ENCODE results near the gene RDX. TPM values are rescaled to one million over a fixed set of nuclear protein-coding genes. Genes with fewer than 3 reads are reported as not detected.

RDX gene
- total RNA-seq, 1 donor from 2014 or later, result 125 TPM

DNA sequence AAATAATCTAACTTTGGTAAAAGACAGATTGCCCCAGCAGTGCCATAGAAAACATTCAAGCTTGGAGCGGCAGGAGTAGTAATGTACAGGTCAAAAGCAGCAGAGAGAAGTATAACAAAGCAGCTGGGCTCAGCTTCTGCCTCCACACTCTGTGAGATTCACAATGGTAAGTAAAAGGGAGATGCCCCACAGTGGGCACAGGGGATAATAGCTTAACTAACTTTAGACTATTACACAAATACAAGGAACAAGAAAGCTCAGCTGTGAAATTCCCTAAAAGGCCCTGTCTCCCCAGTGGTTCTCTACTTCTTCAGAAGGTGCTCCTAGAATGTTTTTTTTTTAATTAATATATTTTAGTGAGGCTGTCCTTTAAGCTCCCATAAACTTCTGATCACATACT lies 28.0 kb downstream of the RDX start:
- intact Hi-C loops (cut with micrococcal nuclease), result no loop called here
- Histone ChIP-seq H3K9me3 (replicated peaks) (no peaks in the 10 kb centered on the region), H3K27ac (replicated peaks) (no peak overlapping the region), H3K36me3 (peaks cover 22% of the 10 kb centered on the region), H3K27me3 (ENCODE audit: low read depth) (no peaks in the 10 kb centered on the region), H3K4me1 (peaks cover 26% of the 10 kb centered on the region), H3K4me3 (no peak overlapping the region)
- TF ChIP-seq, protein P1, sequence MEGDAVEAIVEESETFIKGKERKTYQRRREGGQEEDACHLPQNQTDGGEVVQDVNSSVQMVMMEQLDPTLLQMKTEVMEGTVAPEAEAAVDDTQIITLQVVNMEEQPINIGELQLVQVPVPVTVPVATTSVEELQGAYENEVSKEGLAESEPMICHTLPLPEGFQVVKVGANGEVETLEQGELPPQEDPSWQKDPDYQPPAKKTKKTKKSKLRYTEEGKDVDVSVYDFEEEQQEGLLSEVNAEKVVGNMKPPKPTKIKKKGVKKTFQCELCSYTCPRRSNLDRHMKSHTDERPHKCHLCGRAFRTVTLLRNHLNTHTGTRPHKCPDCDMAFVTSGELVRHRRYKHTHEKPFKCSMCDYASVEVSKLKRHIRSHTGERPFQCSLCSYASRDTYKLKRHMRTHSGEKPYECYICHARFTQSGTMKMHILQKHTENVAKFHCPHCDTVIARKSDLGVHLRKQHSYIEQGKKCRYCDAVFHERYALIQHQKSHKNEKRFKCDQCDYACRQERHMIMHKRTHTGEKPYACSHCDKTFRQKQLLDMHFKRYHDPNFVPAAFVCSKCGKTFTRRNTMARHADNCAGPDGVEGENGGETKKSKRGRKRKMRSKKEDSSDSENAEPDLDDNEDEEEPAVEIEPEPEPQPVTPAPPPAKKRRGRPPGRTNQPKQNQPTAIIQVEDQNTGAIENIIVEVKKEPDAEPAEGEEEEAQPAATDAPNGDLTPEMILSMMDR (IDR thresholded peaks at IDR 0.05; ENCODE audit: borderline replicate concordance), result no peak
- no peak for DNase-seq

DNA sequence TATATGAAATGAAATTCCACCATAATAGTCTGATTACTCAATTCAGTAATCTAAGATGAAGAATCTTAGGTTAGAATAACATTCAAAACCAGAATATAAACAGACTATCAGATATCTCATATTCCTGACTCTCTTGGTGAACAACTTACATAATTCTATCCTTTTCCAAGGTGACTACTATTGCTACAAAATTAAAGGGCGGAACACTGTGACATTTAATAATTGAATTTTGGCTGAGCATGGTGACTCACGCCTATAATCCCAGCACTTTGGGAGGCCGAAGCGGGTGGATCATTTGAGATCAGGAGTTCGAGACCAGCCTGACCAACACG lies 34.4 kb downstream of the RDX start:
- Histone ChIP-seq H3K36me3 (peaks cover 49% of the 10 kb centered on the region), H3K27ac (replicated peaks) (no peak overlapping the region)

DNA sequence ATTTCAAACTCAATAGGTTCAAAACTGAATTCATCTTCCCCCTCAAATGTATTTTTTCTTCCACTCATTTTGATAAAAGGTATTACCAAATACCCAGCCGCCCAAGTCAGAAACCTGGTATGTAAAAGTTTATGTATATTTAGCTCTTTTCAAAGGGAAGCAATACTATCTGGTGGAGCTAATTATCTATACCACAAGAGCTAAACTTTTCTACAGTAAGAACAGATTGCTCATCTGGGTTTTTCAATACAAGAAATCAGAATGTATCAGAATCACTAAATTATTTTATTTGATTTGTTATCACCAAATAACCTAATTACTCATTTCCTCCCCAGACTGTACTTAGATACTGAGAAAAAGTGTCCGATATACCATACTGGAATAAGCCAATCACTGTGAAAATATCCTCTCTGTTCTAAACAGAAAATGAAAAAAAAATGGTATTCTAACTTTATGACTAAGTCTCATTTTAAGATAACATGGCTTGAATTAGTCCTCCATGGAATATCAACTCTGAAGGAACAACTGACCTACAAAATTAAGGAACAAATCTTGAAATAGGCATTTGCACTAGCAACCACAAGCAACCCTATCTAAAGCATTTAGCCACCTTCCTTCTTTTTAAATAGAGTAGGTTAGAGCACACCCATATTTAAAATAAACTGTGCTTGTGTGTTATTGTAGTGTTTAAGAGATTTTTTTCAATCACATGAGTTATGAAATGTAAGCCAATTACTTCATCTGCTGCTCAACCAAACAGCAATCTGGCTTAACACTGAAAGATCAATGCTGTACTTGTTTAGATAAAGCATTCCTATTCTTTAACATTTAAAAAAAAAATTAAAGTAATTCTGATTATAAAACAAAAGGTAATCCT lies 35.0 kb downstream of the RDX start:
- Histone ChIP-seq H3K9me3 (replicated peaks) (no peaks in the 10 kb centered on the region), H3K27me3 (ENCODE audit: low read depth) (no peaks in the 10 kb centered on the region), H3K4me1 (no peaks in the 10 kb centered on the region), H3K36me3 (peaks cover 54% of the 10 kb centered on the region), H3K27ac (replicated peaks) (no peak overlapping the region), H3K4me3 (no peak overlapping the region)
- TF ChIP-seq, protein P1 (IDR thresholded peaks at IDR 0.05; ENCODE audit: borderline replicate concordance), result no peak
- no peak for DNase-seq
- intact Hi-C loops (cut with micrococcal nuclease), result no loop called here

More for the DNA sequence above, 34.4 kb downstream of the RDX start:
- Histone ChIP-seq H3K27me3 (ENCODE audit: low read depth) (no peaks in the 10 kb centered on the region), H3K9me3 (replicated peaks) (no peaks in the 10 kb centered on the region), H3K4me3 (no peak overlapping the region), H3K4me1 (no peaks in the 10 kb centered on the region)
- DNase-seq, result no peak
- TF ChIP-seq, protein P1 (IDR thresholded peaks at IDR 0.05; ENCODE audit: borderline replicate concordance), result no peak
- intact Hi-C loops (cut with micrococcal nuclease), result no loop called here

DNA sequence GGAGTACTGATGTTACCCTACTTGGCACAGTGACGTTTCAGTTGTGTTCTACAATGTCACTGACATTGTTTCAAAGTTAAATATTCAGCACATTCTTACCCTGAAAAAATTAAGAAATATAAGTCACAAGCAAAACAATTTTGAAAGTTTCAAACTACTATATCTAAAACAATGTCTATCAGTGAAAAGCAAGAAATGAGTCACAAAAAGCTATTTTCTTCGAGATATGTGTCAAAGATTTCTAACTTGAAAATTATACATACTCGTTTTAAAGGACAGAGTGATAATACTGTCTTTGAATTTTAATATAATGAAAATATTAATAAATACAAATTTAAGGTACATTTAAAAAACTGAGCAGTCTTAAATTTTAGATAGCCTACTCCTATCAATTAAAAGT lies 42.9 kb downstream of the RDX start:
- TF ChIP-seq, protein P1 (IDR thresholded peaks at IDR 0.05; ENCODE audit: borderline replicate concordance), result no peak
- Histone ChIP-seq H3K27me3 (ENCODE audit: low read depth) (no peaks in the 10 kb centered on the region), H3K9me3 (replicated peaks) (no peaks in the 10 kb centered on the region), H3K4me3 (no peak overlapping the region), H3K36me3 (peaks cover 48% of the 10 kb centered on the region), H3K4me1 (peaks cover 28% of the 10 kb centered on the region), H3K27ac (replicated peaks) (no peak overlapping the region)
- no peak for DNase-seq
- intact Hi-C loops (cut with micrococcal nuclease), result no loop called here

DNA sequence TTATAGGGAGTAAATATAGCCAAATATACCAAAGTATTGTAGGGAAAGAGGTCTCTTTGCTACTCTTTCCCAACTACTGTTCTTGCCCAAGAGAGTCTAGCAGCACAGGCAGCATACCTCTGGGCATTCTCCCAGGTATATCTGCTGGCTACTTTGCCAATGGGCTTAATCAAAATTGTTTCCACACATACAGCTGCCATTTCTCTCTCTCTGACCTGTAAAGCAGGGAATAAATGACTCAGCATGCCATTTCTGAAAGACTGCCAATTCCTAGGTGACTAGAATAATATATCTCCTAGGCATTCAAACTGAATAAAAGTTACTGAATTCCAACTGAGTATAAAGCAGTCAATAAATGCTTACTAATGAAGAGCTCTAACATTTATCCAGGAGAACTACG lies 44.6 kb downstream of the RDX start:
- H3K4me1 ChIP-seq, result peaks cover 28% of the 10 kb centered on the region
- DNase-seq, result no peak

More for the DNA sequence above, 44.6 kb downstream of the RDX start:
- intact Hi-C loops (cut with micrococcal nuclease), result no loop called here
- TF ChIP-seq, protein P1 (IDR thresholded peaks at IDR 0.05; ENCODE audit: borderline replicate concordance), result no peak
- Histone ChIP-seq H3K36me3 (peaks cover 51% of the 10 kb centered on the region), H3K27ac (replicated peaks) (peak overlapping the region; percentile 67), H3K9me3 (replicated peaks) (no peaks in the 10 kb centered on the region), H3K4me3 (no peak overlapping the region), H3K27me3 (ENCODE audit: low read depth) (no peaks in the 10 kb centered on the region)
